Mesothelial cell of epicardium (in vitro differentiated cells): ENCODE data around the gene TOR4A. TPM values are rescaled to one million over a fixed set of nuclear protein-coding genes. Genes with fewer than 3 reads are reported as not detected.

ENCODE experiments used
- DNase-seq, 2 experiments: peaks; one replicate each; pipeline ENCODE4 v3.0.0; 2021; ENCODE audit warnings: low spot score in 2 of 2; ENCODE audit not compliant: unreplicated experiment in 2 of 2
- H3K27ac Mint-ChIP-seq: 2 replicates; pipeline ENCODE4 v1.8.0; 2021; ENCODE audit warnings: mixed read lengths
- H3K27me3 Mint-ChIP-seq: 2 replicates; pipeline ENCODE4 v1.8.0; 2021; ENCODE audit warnings: low read depth, mixed read lengths
- H3K36me3 Mint-ChIP-seq: 2 replicates; pipeline ENCODE4 v1.8.0; 2021; ENCODE audit warnings: mixed read lengths
- H3K4me1 Mint-ChIP-seq: 2 replicates; pipeline ENCODE4 v1.8.0; 2021; ENCODE audit warnings: mixed read lengths
- H3K4me3 Mint-ChIP-seq: 2 replicates; pipeline ENCODE4 v1.8.0; 2021; ENCODE audit warnings: mild to moderate bottlenecking, moderate library complexity, mixed read lengths
- H3K9me3 Mint-ChIP-seq: 2 replicates; pipeline ENCODE4 v1.8.0; 2021; ENCODE audit warnings: mixed read lengths
- total RNA-seq: library from RNA; stranded (reverse); gene quantifications from 3 replicates; pipeline ENCODE4 v1.2.1, GENCODE V29; 2021
- TF ChIP-seq, protein P1 (sequence below): fragments of 200-600 bp; sonication (generic); IDR thresholded peaks from one replicate; pipeline ENCODE4 v1.5.0; 2021; ENCODE audit warnings: antibody characterized with exemption; ENCODE audit not compliant: unreplicated experiment

The TOR4A gene
- total RNA-seq, 1 donor from 2014 or later = 6.5 TPM

DNA sequence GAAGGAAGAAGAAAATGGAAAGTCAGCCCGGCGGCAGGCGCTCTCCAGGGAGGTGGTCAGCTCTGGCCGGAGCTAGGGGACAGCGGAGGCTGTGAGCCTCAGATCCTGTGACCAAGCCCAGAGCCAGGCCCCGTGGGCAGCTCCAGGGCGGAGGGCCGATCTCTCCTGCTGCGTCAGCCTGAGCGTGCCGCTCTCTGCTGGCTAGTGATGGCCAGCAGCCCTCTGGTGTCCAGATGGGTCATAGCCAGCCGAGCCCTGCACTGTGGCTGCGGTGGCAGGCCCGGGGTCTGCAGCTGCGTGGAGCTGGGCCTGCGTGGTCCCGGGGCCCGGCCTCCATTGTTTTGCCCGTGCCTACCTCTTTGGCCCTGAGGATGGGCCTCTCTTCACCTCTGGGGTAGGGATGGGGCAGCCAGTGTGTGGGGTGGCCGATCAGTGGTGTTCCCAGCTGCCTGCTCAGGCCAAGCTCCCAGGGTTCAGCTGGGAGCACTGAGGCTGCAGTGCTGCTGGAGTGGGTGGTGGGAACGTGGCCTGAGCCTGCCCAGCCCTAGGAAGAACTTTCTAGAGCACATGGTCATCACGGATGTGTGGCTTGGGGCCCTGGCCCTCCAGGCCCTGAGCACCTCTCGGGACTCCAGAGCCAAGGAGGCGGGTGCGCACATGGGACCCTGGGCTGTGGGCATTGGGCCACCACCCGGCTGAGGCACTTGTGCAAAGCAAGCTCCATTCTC, 41.6 kb downstream of the TOR4A start:
- DNase-seq = no peak
- Mint-ChIP-seq H3K27ac (no peak overlapping the region), H3K9me3 (no peaks in the 10 kb centered on the region), H3K4me1 (peaks cover 3% of the 10 kb centered on the region), H3K27me3 (no peaks in the 10 kb centered on the region), H3K36me3 (no peaks in the 10 kb centered on the region), H3K4me3 (no peak overlapping the region)
- TF ChIP-seq, protein P1, sequence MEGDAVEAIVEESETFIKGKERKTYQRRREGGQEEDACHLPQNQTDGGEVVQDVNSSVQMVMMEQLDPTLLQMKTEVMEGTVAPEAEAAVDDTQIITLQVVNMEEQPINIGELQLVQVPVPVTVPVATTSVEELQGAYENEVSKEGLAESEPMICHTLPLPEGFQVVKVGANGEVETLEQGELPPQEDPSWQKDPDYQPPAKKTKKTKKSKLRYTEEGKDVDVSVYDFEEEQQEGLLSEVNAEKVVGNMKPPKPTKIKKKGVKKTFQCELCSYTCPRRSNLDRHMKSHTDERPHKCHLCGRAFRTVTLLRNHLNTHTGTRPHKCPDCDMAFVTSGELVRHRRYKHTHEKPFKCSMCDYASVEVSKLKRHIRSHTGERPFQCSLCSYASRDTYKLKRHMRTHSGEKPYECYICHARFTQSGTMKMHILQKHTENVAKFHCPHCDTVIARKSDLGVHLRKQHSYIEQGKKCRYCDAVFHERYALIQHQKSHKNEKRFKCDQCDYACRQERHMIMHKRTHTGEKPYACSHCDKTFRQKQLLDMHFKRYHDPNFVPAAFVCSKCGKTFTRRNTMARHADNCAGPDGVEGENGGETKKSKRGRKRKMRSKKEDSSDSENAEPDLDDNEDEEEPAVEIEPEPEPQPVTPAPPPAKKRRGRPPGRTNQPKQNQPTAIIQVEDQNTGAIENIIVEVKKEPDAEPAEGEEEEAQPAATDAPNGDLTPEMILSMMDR = no peak

DNA sequence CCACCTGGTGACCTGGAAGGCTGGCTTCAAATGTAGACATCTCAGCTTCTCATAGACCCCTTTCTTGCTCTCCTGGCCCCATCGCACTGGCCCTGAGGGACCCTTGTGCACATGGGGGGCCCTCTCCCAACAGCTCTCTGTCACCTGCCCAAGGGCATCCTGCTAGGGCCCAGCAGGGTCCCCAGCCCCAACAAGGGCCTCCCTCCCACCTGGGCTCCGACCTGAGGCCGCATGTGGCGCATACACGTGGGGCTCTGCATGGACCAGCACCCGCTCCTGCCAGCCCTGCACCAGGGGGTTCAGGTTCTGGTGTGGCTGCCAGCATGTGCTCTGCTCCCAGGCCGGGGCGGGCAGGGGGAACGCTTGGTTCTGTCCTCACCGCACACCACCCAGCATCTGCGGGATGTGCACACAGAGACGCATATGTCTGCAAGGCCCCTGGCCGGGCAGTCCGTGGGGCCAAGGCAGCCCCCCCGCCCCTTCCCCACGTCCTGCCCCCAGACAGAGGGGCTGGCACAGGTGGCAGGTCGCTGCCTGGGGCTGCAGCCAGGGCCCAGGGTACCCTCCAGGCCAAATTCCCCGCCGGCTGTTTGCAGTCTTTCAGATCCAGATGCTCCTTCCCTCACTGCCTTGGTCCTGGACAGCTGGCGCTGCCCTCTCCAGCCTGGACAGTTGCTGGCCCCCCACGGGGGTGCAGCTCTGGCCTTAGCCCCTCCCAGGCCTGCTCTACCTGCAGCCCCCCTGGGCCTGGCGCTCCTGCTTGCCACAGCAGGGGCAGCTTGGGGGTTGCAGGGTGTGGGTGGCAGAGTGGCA, 42.4 kb downstream of the TOR4A start:
- TF ChIP-seq, protein P1 = no peak
- no peaks in the 10 kb centered on the region for H3K27me3 Mint-ChIP-seq
- no peaks in the 10 kb centered on the region for H3K9me3 Mint-ChIP-seq
- H3K4me3 Mint-ChIP-seq = no peak overlapping the region
- H3K27ac Mint-ChIP-seq = no peak overlapping the region
- peaks cover 3% of the 10 kb centered on the region for H3K4me1 Mint-ChIP-seq
- no peaks in the 10 kb centered on the region for H3K36me3 Mint-ChIP-seq
- DNase-seq = no peak

DNA sequence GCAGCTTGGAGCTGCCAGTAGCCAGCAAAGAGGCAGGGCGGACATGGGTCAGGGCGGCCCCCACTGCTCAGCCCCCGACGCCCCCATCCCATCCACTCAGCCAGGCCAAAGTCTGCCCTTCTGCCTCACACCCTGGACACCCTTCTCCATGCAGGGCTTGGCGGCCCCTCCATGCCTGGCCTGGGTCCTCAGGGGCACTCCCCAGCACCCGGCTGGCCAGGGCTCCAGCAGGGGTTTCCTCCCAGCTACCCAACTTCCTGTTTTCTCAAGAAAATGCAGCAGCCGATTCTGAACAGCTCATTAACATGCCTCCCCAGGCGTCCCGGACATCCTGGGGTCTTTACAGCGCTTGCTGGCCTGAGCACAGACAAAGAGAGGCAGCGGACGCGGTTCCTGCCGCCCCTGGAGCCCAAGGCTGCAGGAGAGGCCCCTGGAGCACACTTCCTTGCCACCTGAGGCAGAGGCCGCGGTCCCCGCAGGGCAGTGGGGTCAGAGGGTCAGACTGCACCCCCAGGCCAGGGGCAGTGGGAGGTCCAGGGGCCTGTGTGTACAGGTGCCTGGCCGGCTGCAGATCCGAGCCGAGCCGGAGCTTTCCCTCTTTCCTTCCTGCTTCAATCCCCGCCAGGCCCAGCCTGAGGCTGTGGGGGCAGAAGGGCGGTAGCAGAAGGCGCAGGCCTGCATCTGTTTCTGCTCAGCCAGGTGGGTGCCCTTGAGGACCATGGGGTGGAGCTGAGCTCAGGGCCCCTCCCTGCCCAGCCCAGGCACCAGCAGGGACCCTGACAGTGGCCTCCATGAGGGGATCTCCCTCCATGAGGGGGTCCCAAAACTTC, 43.2 kb downstream of the TOR4A start:
- TF ChIP-seq, protein P1 = no peak
- Mint-ChIP-seq H3K36me3 (no peaks in the 10 kb centered on the region), H3K27me3 (no peaks in the 10 kb centered on the region), H3K27ac (no peak overlapping the region), H3K9me3 (no peaks in the 10 kb centered on the region), H3K4me3 (no peak overlapping the region), H3K4me1 (peaks cover 3% of the 10 kb centered on the region)
- peak in 1 of 2 experiments; percentile 18 for DNase-seq

DNA sequence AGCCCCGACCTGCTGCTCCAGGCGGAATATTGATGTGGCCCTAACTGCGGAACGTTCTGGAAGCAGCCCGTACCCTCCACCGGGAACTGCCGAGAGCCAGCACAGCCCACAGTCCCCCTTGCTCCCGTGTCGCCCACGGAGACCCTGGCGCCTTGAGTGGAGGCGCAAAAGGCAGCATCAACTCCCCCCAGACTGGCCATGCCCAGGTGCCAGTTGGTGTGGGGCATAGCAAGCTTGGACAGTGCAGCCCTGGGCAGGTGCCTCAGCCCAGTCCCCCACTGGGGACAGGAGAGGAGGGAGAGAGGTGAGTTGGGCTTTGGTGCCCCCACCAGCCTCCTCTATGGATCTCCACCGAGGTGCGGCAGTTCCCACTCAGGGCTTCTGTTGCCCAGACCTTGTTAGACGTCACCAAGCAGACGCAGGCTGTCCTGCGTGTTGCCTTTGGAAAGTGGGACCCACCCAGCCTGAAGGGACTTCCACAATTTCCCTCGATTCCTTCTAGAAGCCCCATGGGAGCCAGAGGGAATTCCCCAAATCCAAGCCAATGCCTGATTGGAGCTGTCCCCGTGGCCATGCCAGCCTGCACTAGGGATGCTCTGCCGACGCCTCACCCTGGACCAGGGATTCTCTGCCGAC, 44.3 kb downstream of the TOR4A start:
- H3K4me1 Mint-ChIP-seq = peaks cover under 1% of the 10 kb centered on the region
- H3K4me3 Mint-ChIP-seq = no peak overlapping the region
- no peaks in the 10 kb centered on the region for H3K36me3 Mint-ChIP-seq
- DNase-seq = no peak
- TF ChIP-seq, protein P1 = no peak
- no peaks in the 10 kb centered on the region for H3K27me3 Mint-ChIP-seq
- H3K27ac Mint-ChIP-seq = no peak overlapping the region
- no peaks in the 10 kb centered on the region for H3K9me3 Mint-ChIP-seq

DNA sequence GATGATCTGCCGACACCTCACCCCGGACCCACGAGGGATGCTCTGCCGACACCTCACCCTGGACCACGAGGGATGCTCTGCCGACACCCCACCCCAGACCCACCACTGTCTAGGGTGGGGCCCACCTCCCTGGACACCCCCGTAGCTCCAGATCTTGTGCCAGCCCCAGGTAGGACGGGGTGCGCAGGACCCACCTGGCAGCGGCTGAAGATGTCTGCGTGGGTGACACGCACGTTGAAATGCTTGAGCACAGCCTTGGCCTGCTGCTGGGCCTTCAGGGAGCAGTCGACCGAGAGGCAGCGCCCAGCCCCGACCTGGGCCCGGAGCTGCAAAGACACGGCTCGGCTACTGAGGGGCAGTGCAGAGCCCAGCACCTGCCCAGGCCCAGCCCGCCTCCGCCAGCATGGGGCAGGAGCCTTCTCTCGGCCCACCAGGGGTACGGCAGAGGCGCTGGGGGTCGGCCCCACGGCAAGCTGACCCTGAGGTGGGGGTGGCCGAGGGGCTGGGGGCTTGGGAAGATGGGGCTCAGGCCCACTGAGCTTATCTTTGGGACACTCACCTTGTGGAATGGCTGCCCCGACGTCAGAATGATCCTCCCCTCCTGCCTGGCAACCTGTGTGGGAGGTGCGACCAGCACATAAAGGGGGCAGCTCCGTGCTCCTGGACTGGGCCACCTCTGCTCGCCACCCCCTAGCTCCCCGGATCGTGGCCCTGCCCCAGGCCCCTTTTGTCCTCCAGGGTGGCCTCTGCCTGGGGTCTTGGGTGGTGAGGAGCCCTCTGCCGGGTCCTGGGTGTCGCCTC, 46.2 kb downstream of the TOR4A start:
- Mint-ChIP-seq H3K9me3 (peaks cover 11% of the 10 kb centered on the region), H3K36me3 (no peaks in the 10 kb centered on the region), H3K4me3 (no peak overlapping the region), H3K27me3 (peaks cover 4% of the 10 kb centered on the region), H3K4me1 (no peaks in the 10 kb centered on the region), H3K27ac (no peak overlapping the region)
- TF ChIP-seq, protein P1 = no peak
- no peak for DNase-seq
